Glutamatergic neuron (in vitro differentiated cells): ENCODE measurements around the gene SPTBN1. TPM values are rescaled to one million over a fixed set of nuclear protein-coding genes. Genes with fewer than 3 reads are reported as not detected.

Experiments
- DNase-seq: peaks from one replicate; pipeline ENCODE4 v3.0.0; 2022
- H3K27ac Mint-ChIP-seq: one replicate; pipeline ENCODE4 v1.8.0; 2020; ENCODE audit warnings: mild to moderate bottlenecking, mixed read lengths, inconsistent platforms; ENCODE audit not compliant: unreplicated experiment
- H3K27me3 Mint-ChIP-seq: one replicate; pipeline ENCODE4 v1.8.0; 2020; ENCODE audit warnings: mild to moderate bottlenecking, moderate library complexity, mixed read lengths, inconsistent platforms; ENCODE audit not compliant: unreplicated experiment
- H3K36me3 Mint-ChIP-seq: one replicate; pipeline ENCODE4 v1.8.0; 2020; ENCODE audit warnings: mild to moderate bottlenecking, mixed read lengths, inconsistent platforms; ENCODE audit not compliant: unreplicated experiment
- H3K4me1 Mint-ChIP-seq: one replicate; pipeline ENCODE4 v1.8.0; 2020; ENCODE audit warnings: mild to moderate bottlenecking, low read depth, mixed read lengths, inconsistent platforms; ENCODE audit not compliant: unreplicated experiment
- H3K4me3 Mint-ChIP-seq: one replicate; pipeline ENCODE4 v1.8.0; 2020; ENCODE audit warnings: mild to moderate bottlenecking, mixed read lengths, inconsistent platforms; ENCODE audit not compliant: unreplicated experiment
- H3K9me3 Mint-ChIP-seq: one replicate; pipeline ENCODE4 v1.8.0; 2020; ENCODE audit warnings: mild to moderate bottlenecking, moderate library complexity, mixed read lengths, inconsistent platforms; ENCODE audit not compliant: unreplicated experiment
- total RNA-seq: library from RNA; stranded (reverse); fragmentation: NEBNext Ultra II Directional; extraction: Animal tissue kit (Norgen Biotek cat#: 25700); gene quantifications from one replicate; pipeline ENCODE4 v1.2.1, GENCODE V29; 2021; ENCODE audit not compliant: unreplicated experiment
- TF ChIP-seq, protein P1 (sequence below): fragments of 200-600 bp; sonication (generic); IDR thresholded peaks from one replicate; pipeline ENCODE4 v1.5.0; 2021; ENCODE audit not compliant: partially characterized antibody, unreplicated experiment

SPTBN1 gene
- total RNA-seq, 1 donor from 2014 or later = 385 TPM

DNA sequence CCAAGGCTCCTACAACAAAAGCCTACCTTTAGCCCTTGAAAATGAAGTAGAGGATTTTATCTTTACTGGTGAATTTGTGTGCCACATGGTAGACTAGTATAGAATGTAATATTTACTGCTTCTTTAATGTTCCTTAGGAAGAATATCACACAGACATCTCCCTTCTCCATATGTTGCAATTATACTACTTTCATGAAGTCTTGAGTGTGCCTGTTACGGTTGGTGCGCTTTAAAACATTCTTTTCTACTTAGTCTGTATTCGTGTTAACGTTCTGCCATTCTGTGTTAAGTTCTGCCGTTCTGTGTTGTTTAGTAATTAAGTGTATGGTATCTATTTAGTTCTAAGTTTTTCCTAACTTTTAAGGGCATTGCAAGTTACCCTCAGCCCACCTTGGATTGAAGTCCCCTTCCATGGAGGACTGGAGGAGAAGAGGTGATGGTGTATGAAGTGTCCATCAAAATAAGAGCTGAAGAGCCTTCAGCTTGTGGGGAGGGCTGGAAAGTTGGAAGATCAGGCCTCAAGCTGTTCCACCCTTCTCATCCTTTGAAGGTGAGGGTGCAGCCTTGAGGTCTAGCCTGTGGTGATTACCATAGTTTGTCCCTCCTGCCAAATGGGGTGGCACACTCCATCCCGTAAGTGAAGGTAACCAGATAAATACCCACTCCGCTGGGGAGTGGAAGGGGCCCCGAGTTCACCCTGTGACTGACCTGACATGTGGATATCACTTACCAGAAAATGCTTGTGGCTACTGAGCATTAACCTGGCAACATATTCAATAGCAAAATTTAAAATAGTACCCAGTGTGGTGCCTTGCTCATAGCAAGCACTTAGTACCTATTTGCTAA lies 131.3 kb downstream of the SPTBN1 start:
- Mint-ChIP-seq H3K4me1 (peaks cover 33% of the 10 kb centered on the region), H3K27ac (peak overlapping the region; percentile 13), H3K9me3 (peaks cover 8% of the 10 kb centered on the region), H3K27me3 (no peaks in the 10 kb centered on the region), H3K36me3 (no peaks in the 10 kb centered on the region), H3K4me3 (no peak overlapping the region)
- TF ChIP-seq, protein P1, sequence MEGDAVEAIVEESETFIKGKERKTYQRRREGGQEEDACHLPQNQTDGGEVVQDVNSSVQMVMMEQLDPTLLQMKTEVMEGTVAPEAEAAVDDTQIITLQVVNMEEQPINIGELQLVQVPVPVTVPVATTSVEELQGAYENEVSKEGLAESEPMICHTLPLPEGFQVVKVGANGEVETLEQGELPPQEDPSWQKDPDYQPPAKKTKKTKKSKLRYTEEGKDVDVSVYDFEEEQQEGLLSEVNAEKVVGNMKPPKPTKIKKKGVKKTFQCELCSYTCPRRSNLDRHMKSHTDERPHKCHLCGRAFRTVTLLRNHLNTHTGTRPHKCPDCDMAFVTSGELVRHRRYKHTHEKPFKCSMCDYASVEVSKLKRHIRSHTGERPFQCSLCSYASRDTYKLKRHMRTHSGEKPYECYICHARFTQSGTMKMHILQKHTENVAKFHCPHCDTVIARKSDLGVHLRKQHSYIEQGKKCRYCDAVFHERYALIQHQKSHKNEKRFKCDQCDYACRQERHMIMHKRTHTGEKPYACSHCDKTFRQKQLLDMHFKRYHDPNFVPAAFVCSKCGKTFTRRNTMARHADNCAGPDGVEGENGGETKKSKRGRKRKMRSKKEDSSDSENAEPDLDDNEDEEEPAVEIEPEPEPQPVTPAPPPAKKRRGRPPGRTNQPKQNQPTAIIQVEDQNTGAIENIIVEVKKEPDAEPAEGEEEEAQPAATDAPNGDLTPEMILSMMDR = no peak
- no peak for DNase-seq

DNA sequence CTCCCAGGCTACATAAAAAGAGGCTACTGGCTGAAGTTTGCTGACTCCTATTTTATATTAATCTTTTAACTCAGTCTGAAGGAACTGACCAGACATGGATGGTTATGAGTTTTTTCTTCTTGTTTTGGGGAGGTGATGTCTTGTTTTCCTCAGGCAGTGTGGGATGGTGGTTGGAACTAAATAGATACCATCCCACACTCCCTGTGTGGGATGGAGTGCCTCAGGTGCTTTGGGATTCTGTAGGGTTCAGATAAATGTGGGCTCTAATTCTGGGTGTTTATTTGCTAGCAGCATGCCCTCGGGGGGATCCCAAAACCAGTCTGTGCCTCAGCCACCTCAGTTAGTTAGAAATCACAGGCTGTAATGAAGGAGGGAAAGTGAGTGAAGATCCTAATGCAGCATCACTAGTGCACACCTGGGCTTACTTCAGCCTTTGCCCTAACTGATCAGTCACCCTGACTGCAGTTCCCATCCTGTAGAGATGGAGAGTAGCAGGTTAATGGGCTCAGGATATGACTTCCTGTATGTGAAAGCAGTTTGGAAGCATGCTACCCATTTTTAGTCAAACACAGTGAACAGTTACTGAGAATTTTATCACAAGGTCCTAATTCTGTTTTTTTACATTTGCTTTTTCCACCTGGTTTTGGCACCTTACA lies 132.2 kb downstream of the SPTBN1 start:
- no peaks in the 10 kb centered on the region for H3K36me3 Mint-ChIP-seq
- DNase-seq = no peak
- no peak overlapping the region for H3K4me3 Mint-ChIP-seq
- H3K4me1 Mint-ChIP-seq = peaks cover 24% of the 10 kb centered on the region
- no peaks in the 10 kb centered on the region for H3K27me3 Mint-ChIP-seq
- peak overlapping the region; percentile 68 for H3K27ac Mint-ChIP-seq
- TF ChIP-seq, protein P1 = no peak
- H3K9me3 Mint-ChIP-seq = peaks cover 6% of the 10 kb centered on the region

DNA sequence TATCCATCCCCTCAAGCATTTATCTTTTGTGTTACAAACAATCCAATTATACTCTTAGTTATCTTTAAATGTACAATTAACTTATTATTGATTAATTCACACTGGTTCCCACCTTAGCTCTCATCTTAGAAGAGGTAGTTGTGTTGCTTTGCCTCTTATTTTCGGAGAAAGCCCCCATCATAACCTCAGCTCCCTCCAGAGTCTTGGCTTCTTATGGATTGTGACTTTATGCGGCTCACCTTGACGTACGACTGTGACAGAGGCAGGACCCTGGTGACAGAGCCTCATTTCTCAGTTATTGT lies 132.9 kb downstream of the SPTBN1 start:
- Mint-ChIP-seq H3K9me3 (peaks cover 6% of the 10 kb centered on the region), H3K4me1 (peaks cover 24% of the 10 kb centered on the region), H3K4me3 (no peak overlapping the region), H3K27me3 (no peaks in the 10 kb centered on the region), H3K27ac (no peak overlapping the region), H3K36me3 (no peaks in the 10 kb centered on the region)
- TF ChIP-seq, protein P1 = no peak
- no peak for DNase-seq

DNA sequence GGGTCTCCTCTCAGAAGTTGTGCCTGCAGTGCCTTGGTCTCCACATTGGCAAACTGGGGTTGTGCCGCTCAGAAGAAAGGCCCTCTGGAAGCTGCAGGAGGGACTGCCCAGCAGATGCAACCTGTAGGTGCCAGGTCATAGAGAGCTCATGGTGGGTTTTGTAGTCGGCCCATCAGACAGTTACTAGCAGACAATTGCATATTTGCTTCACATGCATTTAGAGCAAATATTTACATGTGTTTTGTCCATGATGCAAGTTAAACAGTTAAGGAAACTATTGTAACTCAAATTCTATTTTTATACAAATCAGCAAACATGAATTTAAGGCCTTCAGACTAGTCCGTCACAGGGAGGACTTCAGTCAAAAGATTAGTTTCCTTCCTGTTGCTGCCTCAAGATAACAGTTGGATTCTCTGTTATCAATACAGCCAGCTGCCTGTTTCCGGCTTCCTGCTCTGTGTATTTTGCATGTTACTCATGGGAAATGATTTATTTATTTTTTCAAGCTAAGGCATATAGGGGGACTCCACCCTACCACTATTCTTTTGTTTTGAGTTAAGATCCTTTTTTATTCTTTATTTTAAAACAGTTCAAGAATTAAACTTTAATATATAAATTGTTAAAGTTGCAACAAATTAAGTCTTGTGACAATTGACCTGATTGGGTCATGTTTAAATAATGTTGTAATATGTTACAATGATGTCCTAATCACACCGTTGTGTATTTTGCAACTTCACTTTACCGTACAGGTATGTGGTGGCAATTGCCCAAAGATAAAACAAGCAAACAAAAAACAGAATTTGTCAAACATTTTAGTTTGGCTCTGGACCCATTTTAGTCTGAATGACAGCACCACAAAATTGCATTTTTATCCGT lies 133.5 kb downstream of the SPTBN1 start:
- Mint-ChIP-seq H3K9me3 (peaks cover 6% of the 10 kb centered on the region), H3K4me1 (peaks cover 24% of the 10 kb centered on the region), H3K36me3 (no peaks in the 10 kb centered on the region), H3K27me3 (no peaks in the 10 kb centered on the region), H3K4me3 (no peak overlapping the region), H3K27ac (peak overlapping the region; percentile 36)
- DNase-seq = no peak
- TF ChIP-seq, protein P1 = no peak
